ENCODE data around the gene ARHGAP22. TPM values are rescaled to one million over a fixed set of nuclear protein-coding genes. Genes with fewer than 3 reads are reported as not detected.

The ARHGAP22 gene
- polyA plus RNA-seq, 1 experiment: 7.2 TPM

GRCh38 chr10:48587101-48587500, 17.8 kb downstream of the ARHGAP22 start:
- no peak for DNase-seq (ENCODE audit: low read depth)
- Histone ChIP-seq H3K27me3 (ENCODE audit: control insufficient read depth, insufficient read depth, low read length) (no peaks in the 10 kb centered on the region), H3K4me3 (ENCODE audit: low read depth, low read length) (no peak overlapping the region), H3K36me3 (ENCODE audit: control insufficient read depth, insufficient read depth, low read length) (peaks cover 3% of the 10 kb centered on the region)
- ChIA-PET CTCF (interaction anchor here (1.4 to 6.3 kb wide), 3 partner anchors 20 to 70 kb away, joined by 3 to 56 read pairs (median 33); partner anchors contain the start of gene ARHGAP22), POLR2A (interaction anchor here (0.6 kb wide), 1 partner anchor 8 kb away, joined by 3 read pairs; no protein-coding TSS in a partner anchor)
- TF ChIP-seq CTCF (IDR thresholded peaks at IDR 0.05; ENCODE audit: insufficient read depth, low read depth, low read length): no peak

- ChIA-PET POLR2A (no interaction called here), CTCF (no interaction called here)
- peaks cover 7% of the 10 kb centered on the region for H3K36me3 ChIP-seq (ENCODE audit: control insufficient read depth, insufficient read depth, low read length)
- DNase-seq (ENCODE audit: low read depth): no peak
- H3K4me3 ChIP-seq (ENCODE audit: low read depth, low read length): no peak overlapping the region
- H3K27me3 ChIP-seq (ENCODE audit: control insufficient read depth, insufficient read depth, low read length): no peaks in the 10 kb centered on the region
- no peak for TF ChIP-seq CTCF (IDR thresholded peaks at IDR 0.05; ENCODE audit: insufficient read depth, low read depth, low read length)
Measured at GRCh38 chr10:48582970-48583369, 21.9 kb downstream of the ARHGAP22 start.

GRCh38 chr10:48580236-48580635, 24.6 kb downstream of the ARHGAP22 start:
- Histone ChIP-seq H3K27me3 (ENCODE audit: control insufficient read depth, insufficient read depth, low read length) (no peaks in the 10 kb centered on the region), H3K36me3 (ENCODE audit: control insufficient read depth, insufficient read depth, low read length) (peaks cover 7% of the 10 kb centered on the region), H3K4me3 (ENCODE audit: low read depth, low read length) (no peak overlapping the region)
- TF ChIP-seq CTCF (IDR thresholded peaks at IDR 0.05; ENCODE audit: insufficient read depth, low read depth, low read length): no peak
- POLR2A ChIA-PET: no interaction called here
- CTCF ChIA-PET: interaction anchor here (0.7 to 3.6 kb wide), 5 partner anchors 11 to 76 kb away, joined by 3 to 17 read pairs (median 5); no protein-coding TSS in a partner anchor
- DNase-seq (ENCODE audit: low read depth): no peak

- POLR2A ChIA-PET: interaction anchor here (1.0 kb wide), 1 partner anchor 8 kb away, joined by 3 read pairs; no protein-coding TSS in a partner anchor
Measured at GRCh38 chr10:48579251-48579960, 25.5 kb downstream of the ARHGAP22 start.

More at GRCh38 chr10:48579251-48579960, 25.5 kb downstream of the ARHGAP22 start:
- no peak for DNase-seq (ENCODE audit: low read depth)
- H3K27me3 ChIP-seq (ENCODE audit: control insufficient read depth, insufficient read depth, low read length): no peaks in the 10 kb centered on the region
- TF ChIP-seq CTCF (IDR thresholded peaks at IDR 0.05; ENCODE audit: insufficient read depth, low read depth, low read length): no peak
- H3K4me3 ChIP-seq (ENCODE audit: low read depth, low read length): no peak overlapping the region
- CTCF ChIA-PET: interaction anchor here (0.8 to 3.6 kb wide), 4 partner anchors 10 to 77 kb away, joined by 3 to 17 read pairs (median 8); no protein-coding TSS in a partner anchor
- H3K36me3 ChIP-seq (ENCODE audit: control insufficient read depth, insufficient read depth, low read length): peaks cover 7% of the 10 kb centered on the region

Measured in BJ (cell line).